GM18499 (cell line): ENCODE measurements around the gene PDGFA.
"Not testable (repeated sequence)": the region's sequence is repeated elsewhere in the genome, so short reads cannot be mapped to it uniquely, and the experiment has no call there.

Source experiments
- ATAC-seq: cut with Tn5 transposase; IDR thresholded peaks from one replicate; pipeline ENCODE4 v1.9.1; 2021; ENCODE audit warnings: moderate number of reproducible peaks; ENCODE audit not compliant: insufficient read depth, unreplicated experiment

The PDGFA gene

DNA sequence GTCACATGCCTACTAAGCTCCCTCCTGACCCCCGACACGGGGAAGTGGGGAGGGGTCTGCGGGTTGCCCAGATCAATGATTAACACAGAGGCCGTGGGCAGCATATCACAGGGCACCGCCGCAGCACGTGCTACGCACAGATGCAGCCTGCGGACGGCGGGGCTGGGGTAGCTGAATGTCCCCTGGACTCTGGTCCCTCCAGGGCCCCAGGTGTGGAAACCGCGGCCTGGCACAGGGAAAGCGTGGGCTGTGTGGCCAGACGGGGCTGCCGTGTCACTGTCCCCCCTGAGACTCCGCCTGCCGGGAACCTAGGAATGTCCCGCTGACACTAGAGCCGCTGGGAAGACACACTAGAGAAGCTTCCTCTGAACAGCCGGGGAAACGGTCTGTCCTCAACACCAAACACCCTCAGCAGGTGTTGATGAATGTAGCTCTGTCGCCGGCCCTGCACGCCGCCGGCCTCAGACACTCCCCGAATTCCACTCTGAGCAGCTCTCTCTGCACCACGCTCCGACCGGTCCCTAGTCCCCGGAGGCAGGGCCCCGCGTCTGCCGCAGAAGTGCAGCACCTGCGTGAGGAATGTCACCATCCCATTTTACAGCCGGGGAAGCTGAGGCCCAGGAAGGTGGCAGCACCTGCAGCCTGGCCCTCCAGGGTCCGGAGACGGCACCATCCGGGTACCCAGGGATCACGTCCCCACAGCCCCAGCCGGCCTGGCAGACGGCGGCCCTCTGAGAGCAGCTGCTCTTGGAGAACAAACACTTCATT is 33.4 kb upstream of the PDGFA start:
- ATAC-seq: no peak

DNA sequence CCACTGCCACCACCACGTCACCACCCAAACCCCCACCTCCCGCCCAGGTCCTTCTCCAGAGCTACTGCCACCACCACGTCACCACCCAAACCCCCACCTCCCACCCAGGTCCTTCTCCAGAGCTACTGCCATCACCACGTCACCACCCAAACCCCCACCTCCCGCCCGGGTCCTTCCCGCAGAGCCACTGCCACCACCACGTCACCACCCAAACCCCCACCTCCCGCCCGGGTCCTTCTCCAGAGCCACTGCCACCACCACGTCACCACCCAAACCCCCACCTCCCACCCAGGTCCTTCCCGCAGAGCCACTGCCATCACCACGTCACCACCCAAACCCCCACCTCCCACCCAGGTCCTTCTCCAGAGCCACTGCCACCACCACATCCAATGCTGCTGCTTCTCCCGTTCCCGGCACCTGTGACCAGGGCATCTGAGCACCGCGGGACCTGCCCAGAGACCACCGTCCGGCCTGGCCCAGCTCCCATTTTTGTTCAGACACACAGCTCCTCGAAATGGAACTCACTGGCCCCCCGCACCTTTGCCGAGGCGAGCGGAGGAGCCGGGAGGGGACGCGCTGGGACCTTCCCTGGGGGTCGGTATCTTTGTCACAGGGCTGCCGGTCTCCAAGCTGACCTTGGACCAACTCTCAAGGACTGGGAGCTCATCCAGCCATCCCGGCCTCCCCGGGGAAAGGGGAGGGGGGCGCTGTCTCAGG is 32.7 kb upstream of the PDGFA start:
- not testable (repeated sequence) for ATAC-seq

DNA sequence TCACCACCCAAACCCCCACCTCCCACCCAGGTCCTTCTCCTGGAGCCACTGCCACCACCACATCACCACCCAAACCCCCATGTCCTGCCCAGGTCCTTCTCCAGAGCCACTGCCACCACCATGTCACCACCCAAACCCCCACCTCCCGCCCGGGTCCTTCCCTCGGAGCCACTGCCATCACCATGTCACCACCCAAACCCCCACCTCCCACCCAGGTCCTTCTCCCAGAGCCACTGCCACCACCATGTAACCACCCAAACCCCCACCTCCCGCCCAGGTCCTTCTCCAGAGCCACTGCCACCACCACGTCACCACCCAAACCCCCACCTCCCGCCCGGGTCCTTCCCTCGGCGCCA is 31.9 kb upstream of the PDGFA start:
- not testable (repeated sequence) for ATAC-seq

DNA sequence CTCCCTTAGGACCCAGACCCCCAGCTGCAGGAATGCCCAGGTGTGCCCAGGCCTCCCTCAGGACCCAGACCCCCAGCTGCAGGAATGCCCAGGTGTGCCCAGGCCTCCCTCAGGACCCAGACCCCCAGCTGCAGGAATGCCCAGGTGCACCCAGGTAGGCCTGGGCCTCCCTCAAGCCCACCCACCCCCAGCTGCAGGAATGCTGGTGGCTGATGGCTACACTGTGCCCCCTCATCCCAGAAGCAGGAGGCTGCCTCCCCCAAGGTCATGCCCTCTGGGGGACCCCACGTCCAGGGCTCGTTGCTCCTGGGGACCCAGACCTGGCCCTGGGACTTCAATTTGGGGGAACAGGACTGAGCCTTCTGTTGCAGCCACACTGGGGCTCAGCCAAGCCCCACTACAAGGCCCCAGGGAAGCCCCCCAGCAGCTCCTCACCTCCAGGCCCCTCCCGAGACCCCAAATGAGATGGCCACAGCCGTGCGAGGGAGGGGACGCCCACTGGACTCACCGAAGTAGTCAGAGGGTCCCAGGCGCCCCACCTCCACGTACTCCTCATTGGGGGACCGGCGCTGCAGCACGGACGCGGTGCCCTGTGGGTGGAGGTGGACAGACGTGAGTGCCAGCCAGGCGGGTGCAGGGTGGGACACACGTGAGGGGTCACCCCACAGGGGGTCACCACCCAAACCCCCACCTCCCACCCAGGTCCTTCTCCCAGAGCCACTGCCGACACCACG is 31.4 kb upstream of the PDGFA start:
- ATAC-seq: no peak

DNA sequence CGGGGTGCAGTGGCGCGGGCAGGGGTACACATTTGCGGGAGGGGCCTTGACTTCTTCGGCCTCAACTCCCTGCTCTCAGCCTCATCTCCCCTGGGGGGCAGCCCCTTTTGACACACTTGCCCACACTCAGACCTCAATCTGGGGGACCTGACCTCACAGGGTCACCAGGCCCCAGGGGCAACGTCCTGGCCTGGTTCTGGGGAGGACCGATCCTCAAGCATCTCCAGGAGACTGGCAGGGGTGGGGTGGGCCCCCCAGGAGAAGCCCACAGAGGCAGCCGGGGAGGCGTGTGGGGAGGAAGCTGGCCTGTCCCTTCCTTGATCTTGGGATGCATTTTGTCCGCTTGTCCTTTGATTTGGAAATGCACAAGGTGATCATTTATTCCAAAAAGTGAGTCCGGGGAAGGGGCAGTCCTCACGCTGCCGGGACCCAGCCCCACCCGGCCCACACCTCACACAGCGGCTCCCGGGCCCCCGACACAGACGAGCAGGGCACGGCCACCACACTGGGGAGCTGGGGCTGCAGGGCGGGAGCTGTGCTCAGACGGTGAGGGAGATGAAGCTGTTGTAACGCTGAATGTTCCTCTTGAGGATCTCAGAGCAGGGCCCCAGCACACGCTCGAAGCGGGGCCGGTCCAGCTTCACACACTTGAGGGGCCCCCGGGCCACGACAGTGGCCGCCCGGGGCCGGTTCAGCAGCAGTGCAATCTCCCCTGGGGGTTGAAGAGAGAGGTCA is 30.4 kb upstream of the PDGFA start:
- no peak for ATAC-seq

DNA sequence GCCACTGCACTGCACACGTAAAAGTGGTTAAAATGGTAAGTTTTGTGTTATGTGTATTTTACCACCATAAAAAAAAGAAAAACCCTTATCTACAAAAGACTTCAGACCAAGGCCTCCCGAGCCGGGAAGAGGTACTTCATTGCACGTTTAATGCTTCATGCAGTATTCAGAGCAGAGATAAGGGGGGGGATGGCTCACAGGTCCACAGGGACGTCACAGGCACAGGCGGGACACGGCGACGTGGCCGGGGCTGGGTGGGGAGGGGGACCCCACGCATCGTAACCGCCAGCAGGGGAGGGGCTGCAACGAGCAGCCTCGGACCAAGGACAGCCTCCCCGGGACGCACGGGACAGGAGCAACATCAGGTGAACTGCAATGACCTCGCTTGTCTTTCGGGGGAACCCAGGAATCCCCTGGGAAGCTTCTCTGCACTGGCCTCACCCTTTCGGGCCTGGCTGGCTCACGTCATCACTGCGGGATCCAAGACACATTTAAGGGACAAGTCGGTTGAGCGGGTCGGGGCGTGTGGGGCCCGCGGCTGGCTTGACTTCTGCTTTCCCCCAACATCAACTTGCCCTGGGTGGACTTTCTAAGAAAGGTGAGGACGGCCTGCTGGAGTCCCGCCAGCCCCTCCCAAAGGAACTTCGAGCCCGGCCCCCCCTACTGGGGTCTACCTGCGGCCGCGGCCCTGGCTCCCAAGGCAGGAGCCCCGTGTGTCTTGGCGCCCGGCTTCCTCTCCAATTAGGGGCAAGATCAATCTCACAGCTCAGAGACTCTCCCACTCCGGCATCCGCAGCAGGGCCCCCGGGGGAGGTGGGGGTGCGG is 29.6 kb upstream of the PDGFA start:
- no peak for ATAC-seq

DNA sequence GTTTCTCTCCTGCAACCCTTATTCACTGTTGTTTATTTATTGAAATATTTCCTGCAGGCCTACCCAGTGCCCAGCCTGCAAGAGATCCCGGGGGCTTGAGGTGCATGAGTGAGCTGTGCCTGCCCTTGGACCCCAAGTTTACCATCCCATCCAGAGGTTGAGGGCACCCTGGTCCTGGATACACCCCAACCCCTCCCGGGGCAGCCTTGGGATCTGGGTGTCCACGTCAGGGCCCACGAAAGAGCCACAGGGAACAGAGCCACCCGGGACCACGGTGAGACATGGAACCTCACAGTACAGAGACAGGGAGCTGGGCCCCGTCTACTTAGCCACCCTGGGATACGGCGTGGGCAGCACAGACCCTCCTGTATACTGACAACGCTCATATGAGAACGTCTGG is 28.8 kb upstream of the PDGFA start:
- ATAC-seq: no peak

DNA sequence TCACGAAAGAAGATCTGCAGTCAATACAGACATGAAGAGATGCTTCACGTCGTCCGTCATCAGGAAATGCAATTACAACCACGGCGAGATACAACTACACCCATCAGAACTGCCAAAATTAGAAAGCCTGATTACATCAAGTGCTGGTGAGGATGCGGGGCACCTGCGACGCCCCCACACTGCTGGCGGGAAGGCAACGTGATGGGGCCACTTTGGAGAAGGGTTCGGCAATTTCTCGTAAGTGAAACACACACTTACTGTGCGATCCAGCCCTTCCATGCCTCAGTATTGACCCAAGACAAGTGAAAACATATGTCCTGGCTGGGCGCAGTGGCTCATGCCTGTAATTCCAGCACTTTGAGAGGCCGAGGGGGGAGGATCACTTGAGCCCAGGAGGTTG is 25.8 kb upstream of the PDGFA start:
- no peak for ATAC-seq

DNA sequence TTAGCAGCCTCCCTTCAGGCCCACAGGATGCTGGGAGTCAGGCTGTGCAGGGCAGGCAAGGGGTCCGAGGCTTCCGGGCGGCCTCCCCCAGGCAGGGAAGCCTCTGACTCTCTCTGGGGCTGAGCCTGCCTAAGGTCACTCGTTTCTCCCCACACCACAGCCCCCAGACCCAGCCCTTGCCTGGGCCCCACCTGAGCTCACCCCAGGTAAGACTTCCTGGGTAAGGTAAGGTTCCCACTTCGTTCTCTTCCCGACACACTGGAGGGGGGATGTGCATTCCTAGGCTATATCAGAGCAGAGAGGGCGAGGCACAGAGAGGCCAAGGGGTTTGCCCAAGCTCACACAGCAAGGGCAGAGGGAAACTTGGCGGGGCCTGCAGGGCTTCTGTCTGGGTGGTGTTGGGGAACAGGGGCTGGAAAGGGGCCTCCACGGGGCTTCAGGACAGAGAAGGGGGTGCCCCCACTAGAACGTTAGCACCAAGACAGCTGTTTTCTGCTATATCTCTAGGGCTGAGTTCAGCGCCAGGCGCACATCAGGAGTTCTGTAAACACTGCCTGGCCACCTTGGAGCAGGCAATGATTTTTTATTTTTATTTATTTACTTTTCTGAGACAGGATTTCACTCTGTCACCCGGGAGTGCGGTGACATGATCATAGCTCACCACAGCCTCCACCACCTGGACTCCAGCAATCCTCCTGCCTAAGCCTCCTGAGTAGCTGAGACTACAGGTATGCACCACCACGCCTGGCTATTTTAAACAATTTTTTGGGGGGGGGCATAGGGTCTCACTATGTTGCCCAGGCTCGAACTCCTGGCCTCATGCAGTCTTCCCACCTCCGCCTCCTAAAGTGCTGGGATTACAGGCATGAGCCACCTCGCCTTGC is 24.9 kb upstream of the PDGFA start:
- ATAC-seq: no peak

DNA sequence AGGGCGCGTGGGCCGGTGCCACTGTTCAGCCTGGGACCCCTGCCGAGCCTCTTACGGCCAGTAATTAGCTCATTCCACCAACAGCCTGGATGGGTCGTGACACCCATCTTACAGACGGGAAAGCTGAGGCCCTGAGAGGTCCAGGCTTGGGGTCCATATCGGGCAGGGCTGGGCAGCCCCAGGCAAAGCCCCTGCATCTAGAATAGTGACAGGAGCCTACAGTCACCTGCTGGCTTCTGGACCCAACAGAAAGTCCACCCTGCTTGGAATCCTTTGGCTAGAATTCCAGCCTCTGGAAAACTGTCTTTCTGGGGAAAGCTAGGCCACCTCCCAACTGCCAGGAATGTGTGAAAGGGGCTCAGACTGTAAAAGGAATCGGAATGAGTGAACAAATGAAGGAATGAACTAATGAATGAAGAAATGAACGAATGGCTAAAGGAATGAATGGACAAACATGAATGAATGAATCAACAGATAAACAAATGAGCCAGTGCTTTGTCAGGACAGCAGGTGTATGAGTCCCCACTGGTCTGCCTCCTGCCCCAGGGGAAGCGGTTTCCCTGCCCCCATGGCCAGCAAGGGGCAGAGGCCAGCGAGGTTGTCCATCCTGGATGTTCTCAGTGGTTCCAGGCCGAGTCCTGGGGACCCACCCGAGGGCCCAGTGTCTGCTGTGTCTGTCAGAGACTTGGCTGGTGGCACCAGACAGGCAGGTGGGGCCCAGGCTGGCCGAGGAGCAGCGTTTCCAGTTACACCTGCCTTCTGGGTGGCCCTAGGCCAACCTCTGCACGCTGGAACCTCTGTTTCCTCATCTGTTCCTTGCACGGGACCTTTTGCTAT is 24.1 kb upstream of the PDGFA start:
- ATAC-seq: no peak

DNA sequence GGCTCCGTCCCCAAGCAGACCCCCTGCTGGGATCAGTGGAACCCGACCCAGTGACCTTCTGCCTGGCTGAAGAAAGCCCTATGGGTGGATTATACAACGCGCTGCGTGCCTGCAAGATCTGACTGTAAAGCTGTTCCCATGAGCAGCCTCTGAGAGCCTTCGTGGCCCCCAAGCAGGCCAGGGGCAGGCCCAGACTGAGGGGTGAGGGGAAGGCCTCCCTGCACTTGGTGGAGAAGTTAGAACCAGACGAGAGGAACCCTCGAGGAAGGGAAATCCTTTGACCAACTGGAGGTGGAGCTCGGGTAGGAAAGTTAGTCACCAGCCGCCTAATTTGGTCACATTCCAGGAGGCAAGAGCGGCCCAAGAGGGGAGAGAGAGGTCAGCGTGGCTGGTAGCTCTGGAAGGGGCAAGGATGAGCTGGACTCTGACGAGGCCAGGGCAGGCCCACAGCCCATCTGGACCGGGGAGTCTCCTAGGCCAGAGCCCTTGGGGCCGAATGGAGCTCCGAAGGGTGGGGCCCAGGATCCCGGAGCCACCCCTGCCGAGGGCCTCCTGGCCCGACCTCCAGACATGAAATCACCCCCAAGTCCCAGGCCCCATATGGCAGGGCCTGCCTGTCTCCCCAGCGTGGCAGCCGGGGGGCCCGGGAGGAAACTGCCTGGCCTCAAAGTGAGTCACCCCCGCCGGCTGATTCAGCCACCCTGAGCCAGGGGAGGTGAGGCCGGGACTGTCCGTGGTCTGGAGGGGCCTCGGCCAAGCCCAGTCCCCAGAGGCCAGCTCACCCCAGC is 23.3 kb upstream of the PDGFA start:
- no peak for ATAC-seq

DNA sequence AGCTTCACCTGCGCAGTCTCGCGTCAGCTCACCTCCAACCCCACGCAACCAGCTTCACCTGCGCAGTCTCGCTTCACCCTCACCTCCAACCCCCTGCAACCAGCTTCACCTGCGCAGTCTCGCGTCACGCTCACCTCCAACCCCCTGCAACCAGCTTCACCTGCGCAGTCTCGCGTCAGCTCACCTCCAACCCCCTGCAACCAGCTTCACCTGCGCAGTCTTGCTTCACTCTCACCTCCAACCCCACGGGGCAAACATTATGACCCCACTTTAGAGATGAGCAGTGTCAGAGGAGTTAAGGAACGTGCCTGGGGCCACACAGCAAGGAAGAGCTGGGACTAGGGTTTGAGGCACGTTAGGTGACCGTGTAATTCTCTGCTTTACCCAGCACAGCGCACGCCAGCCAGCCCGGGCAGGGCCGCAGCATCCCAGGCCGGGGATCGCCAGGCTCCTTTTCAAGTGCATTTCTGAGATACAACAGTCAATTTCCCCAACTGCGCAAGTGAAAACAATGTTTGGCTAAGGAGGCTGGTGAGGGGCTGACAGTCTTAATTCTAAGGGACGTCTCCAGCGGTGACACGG is 22.6 kb upstream of the PDGFA start:
- ATAC-seq: no peak

DNA sequence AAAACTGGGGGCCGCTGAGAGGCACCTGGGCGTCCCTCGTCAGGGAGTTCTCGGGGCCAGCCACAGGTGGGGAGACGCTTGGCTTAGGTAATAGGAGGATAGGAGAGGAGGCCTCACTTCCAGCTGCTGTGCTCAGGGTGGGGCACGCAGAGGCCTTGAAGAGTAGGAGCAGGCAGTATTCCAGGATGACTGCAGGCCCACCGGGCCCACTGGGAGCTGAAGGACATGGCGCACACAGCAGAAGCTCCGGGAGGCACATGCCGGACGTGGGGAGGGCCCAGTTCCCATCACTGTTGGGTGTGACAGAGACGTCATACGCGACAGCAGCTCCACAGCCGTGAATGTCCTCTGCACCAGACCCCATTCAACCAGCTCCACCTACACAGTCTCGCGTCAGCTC is 22.0 kb upstream of the PDGFA start:
- no peak for ATAC-seq

DNA sequence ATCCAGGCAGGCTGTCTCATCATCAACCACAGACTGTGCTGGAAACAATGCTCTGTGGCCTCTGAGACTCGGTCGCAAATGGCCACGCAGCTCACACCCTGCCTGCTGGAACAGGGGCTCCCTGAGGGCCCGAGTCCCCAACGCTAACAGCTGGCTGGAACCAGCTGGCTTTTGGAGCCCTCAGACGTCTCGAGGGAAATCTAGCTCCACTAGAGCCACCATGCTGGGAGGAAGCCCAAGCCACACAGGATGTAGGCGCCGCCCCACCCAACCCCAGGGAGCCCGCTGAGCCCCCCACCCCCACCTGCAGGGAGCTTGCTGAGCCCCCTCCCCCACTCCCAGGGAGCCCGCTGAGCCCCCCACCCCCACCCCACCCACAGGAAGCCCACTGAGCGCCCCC is 21.4 kb upstream of the PDGFA start:
- no peak for ATAC-seq

DNA sequence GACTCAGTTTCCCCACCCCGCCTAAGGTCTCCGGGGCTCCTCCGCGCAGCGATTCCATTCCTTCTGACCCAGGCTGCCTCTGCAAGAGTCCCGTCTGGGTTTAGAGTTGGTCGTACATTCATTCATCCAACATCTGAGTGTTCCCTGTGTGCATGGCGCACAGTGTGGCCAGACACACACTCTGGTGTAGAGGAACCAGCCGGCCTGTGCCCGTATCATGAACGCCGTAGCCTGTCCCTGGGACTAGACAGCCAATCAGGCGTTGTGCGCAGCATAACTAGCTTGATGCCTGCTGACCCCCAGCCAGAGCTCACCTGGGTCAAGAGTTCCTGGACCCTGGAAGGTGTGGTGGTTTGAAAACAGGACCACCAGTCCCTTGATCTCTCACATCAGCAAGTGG is 20.9 kb upstream of the PDGFA start:
- ATAC-seq: no peak

DNA sequence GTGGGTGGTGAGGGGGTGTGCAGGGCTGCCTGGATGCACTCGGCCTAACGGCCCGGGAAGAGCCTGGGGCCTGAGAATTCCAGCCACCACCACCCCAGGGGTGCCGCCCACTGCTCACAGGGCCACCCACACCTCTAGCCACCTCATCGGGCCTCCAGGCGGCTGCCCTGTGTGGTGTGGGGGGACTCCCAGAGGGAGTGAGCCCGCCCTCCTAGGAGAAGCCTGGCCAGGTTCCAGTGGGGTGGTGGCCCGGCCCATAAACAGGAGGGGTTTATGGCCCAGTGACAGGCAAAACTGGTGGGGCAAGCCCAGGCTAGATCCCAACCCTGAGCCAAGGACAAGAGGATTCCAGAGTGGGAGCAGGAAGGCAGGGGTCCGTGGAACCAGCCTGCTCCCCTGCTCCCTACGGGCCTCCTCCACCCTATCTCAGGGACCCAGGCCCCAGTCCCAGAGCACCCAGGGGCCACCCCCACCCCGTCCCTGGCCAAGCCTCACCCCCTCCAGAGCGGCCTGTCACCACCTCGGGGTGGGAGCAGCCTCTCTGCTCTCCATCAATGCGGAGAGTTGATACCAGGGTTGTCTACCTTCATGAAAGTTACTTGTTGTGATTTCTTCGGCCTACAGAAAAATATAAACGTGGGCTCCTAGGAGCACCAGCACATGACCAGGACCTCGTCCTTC is 20.2 kb upstream of the PDGFA start:
- ATAC-seq: no peak
